GM12873 (cell line): Measurements from ENCODE around the gene MLST8.

ENCODE experiments used
- TF ChIP-seq, protein P1 (sequence below): IDR thresholded peaks from 2 replicates; pipeline ENCODE4 v1.5.1; 2012; ENCODE audit warnings: low read depth, mild to moderate bottlenecking, moderate library complexity, low read length, control low read depth; ENCODE audit not compliant: insufficient read depth; ENCODE audit errors: missing control alignments

The MLST8 gene, protein sequence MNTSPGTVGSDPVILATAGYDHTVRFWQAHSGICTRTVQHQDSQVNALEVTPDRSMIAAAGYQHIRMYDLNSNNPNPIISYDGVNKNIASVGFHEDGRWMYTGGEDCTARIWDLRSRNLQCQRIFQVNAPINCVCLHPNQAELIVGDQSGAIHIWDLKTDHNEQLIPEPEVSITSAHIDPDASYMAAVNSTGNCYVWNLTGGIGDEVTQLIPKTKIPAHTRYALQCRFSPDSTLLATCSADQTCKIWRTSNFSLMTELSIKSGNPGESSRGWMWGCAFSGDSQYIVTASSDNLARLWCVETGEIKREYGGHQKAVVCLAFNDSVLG

DNA sequence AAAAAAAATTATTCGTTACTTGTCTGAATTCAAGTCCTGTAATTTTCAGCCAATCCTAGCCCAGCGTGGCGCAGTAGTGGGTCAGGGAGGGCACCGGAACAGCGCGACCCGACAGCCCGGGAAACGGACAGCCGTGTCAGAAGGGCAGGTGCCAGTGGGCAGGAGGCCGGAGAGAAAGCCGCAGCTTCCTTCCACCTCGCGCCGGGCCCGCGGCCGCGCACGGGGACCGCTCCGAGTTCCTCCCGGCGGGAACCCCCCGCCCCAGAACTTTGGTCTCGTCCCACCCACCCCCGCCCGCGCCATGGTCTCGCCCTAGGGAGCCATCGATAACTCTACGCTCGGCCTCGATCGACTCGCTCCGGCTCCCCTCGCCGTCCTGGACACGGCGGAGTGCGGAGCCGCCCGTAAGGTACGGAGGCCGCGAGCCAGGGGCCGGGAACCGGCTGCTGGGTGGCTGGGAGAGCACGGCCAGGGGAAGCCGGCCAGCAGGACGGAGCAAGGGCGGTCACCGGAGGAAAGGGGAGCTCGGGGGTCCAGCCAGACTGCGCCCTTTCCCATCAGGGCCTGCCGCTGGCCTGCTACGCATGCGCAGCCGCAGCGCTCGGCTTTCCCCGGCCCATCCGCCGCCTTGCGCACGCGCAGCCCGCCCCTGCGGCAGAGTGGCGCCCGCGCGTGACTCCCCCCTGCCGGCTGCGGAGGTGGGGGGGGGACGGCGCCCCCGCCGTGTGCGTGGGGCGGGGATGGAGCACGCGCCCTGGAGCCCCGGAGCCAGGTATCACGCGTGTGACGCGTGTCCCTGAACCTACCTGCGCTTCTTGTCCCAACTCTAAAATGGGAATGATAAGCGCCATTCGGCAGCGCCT is at the start of gene MLST8:
MLST8 (plus strand) TSS at position 351 of the 863 bp plus-strand sequence. CDS start 632 bp downstream, outside the sequence.
- TF ChIP-seq, protein P1, sequence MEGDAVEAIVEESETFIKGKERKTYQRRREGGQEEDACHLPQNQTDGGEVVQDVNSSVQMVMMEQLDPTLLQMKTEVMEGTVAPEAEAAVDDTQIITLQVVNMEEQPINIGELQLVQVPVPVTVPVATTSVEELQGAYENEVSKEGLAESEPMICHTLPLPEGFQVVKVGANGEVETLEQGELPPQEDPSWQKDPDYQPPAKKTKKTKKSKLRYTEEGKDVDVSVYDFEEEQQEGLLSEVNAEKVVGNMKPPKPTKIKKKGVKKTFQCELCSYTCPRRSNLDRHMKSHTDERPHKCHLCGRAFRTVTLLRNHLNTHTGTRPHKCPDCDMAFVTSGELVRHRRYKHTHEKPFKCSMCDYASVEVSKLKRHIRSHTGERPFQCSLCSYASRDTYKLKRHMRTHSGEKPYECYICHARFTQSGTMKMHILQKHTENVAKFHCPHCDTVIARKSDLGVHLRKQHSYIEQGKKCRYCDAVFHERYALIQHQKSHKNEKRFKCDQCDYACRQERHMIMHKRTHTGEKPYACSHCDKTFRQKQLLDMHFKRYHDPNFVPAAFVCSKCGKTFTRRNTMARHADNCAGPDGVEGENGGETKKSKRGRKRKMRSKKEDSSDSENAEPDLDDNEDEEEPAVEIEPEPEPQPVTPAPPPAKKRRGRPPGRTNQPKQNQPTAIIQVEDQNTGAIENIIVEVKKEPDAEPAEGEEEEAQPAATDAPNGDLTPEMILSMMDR, result peak; percentile 17

- TF ChIP-seq, protein P1, result no peak
These were observed 49.0 kb upstream of the MLST8 start for GRCh38 chr16:2155977-2156848.

- TF ChIP-seq, protein P1, result no peak
These were observed 48.4 kb upstream of the MLST8 start for GRCh38 chr16:2156849-2157224.

DNA sequence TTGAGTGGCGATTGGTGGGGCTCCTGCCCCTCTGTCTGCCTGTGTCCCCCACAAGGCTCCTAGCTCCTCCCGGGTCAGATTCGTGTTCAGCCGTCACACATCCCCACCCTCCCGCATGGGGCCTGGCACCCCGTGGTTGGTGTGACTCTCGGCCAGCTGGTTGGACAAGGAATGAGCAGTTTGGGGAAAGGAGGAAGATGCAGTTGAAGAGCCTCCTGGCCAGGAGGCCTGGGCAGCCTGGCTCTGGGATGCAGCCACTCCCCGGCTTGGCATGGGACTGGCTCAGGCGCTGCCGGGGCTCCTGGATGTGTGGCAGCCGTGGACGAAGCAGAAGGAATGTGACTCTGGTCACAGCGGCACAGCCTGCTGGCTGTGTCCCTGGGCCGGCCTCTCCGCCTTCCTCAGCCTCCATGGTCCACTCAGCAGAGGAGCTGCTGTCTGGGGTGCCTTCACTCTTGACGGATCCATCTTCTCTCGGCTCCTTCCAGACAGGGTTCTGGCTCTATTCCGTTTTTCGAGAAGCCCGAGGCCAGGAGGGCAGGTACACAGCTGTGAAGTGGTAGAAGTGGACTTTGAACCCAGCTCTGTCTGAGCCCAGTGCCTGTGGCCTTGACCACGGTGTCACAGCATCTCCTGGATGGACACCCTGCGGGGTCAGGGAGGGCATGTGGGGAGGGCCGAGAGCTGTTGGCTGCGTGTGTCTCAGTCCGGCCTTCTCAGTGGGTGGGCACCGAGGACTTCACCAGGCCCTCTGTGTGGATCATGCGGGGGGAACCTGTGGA is 47.6 kb upstream of the MLST8 start:
- TF ChIP-seq, protein P1, result no peak

- TF ChIP-seq, protein P1, result no peak
These were observed 47.0 kb upstream of the MLST8 start for GRCh38 chr16:2158262-2158638.

GRCh38 chr16:2159175-2159838 is 45.9 kb upstream of the MLST8 start:
- TF ChIP-seq, protein P1, result no peak
